RWPE2 (cell line): ENCODE measurements around the gene ERBB4.
A peak's percentile ranks its signal among the peaks of the same experiment; 100 is the strongest.
"Not testable (repeated sequence)": the region's sequence is repeated elsewhere in the genome, so short reads cannot be mapped to it uniquely, and the experiment has no call there.

ENCODE experiments used
- ATAC-seq: fragments of 200-7000 bp; cut with Tn5 transposase; 3 replicates; pipeline ENCODE4 v1.9.1; 2021; ENCODE audit warnings: low read depth
- DNase-seq: peaks from one replicate; pipeline ENCODE4 v3.0.0-alpha.2; 2020; ENCODE audit warnings: low spot score
- H3K27ac ChIP-seq: fragments of 450-650 bp; 2 replicates; pipeline ENCODE4 v1.5.1; 2017; ENCODE audit warnings: mild to moderate bottlenecking; ENCODE audit not compliant: poor library complexity, severe bottlenecking
- H3K27me3 ChIP-seq: fragments of 250-450 bp; sonication (Bioruptor Pico); 2 replicates; pipeline ENCODE4 v1.5.1; 2021; ENCODE audit warnings: mild to moderate bottlenecking, moderate library complexity; ENCODE audit not compliant: insufficient read depth, poor library complexity, severe bottlenecking
- H3K36me3 ChIP-seq: fragments of 250-450 bp; sonication (Bioruptor Pico); 2 replicates; pipeline ENCODE4 v1.5.1; 2020; ENCODE audit warnings: low read depth, mild to moderate bottlenecking, moderate library complexity
- H3K4me1 ChIP-seq: fragments of 250-450 bp; sonication (Bioruptor Pico); 2 replicates; pipeline ENCODE4 v1.5.1; 2021; ENCODE audit warnings: mild to moderate bottlenecking, moderate library complexity; ENCODE audit not compliant: insufficient read depth, poor library complexity, severe bottlenecking
- H3K4me3 ChIP-seq: fragments of 250-450 bp; sonication (Bioruptor Pico); 2 replicates; pipeline ENCODE4 v1.5.1; 2021; ENCODE audit warnings: mild to moderate bottlenecking, moderate library complexity; ENCODE audit not compliant: severe bottlenecking
- H3K9me3 ChIP-seq: fragments of 250-450 bp; sonication (Bioruptor Pico); 2 replicates; pipeline ENCODE4 v1.5.1; 2021; ENCODE audit warnings: mild to moderate bottlenecking, moderate library complexity; ENCODE audit not compliant: severe bottlenecking
- CTCF ChIP-seq: fragments of 450-650 bp; IDR thresholded peaks from one replicate; pipeline ENCODE4 v1.5.1; 2017; ENCODE audit warnings: mild to moderate bottlenecking, moderate library complexity; ENCODE audit not compliant: poor library complexity, severe bottlenecking

Gene ERBB4

GRCh38 chr2:212488611-212489010, 50.0 kb downstream of the ERBB4 start:
- H3K27ac ChIP-seq: no peak overlapping the region
- ATAC-seq (no peak), DNase-seq (no peak)
- no peaks in the 10 kb centered on the region for H3K36me3 ChIP-seq
- no peak for TF ChIP-seq CTCF
- H3K4me3 ChIP-seq: no peak overlapping the region
- no peaks in the 10 kb centered on the region for H3K9me3 ChIP-seq
- H3K4me1 ChIP-seq: no peaks in the 10 kb centered on the region
- H3K27me3 ChIP-seq: no peaks in the 10 kb centered on the region

- no peak for DNase-seq
- Histone ChIP-seq H3K9me3 (no peaks in the 10 kb centered on the region), H3K4me3 (no peak overlapping the region), H3K27me3 (no peaks in the 10 kb centered on the region), H3K36me3 (no peaks in the 10 kb centered on the region), H3K4me1 (no peaks in the 10 kb centered on the region), H3K27ac (no peak overlapping the region)
- 0 out of 3 replicates have a peak, but pooled peaks have one; percentile 27 for ATAC-seq
- no peak for TF ChIP-seq CTCF
These were observed 54.0 kb downstream of the ERBB4 start for GRCh38 chr2:212484563-212485080.

DNA sequence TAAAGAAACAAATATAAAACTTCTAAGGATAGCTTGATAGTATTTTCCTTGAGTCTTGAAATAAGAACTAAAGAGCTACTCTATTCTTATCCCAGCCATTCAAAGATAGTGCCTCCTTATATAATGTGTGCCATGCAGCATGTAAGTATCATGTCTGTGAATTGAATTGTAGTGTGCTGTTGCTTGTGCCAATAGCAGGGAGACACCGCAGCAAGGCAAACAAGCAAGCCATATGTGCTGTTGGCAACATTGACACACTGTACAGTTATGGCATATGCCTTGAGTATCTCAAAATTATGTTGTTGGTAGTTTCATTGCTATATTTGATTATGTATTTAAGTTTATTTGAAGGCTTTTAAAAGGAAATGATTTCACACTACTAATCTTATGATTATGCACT, 58.2 kb downstream of the ERBB4 start:
- no peak for DNase-seq
- no peak for TF ChIP-seq CTCF

GRCh38 chr2:212477571-212477970, 61.0 kb downstream of the ERBB4 start:
- H3K27me3 ChIP-seq: no peaks in the 10 kb centered on the region
- no peak overlapping the region for H3K27ac ChIP-seq
- H3K4me3 ChIP-seq: no peak overlapping the region
- H3K4me1 ChIP-seq: no peaks in the 10 kb centered on the region
- DNase-seq (no peak), ATAC-seq (no peak)
- no peaks in the 10 kb centered on the region for H3K9me3 ChIP-seq
- H3K36me3 ChIP-seq: no peaks in the 10 kb centered on the region
- no peak for TF ChIP-seq CTCF

More for the DNA sequence above, 58.2 kb downstream of the ERBB4 start:
- Histone ChIP-seq H3K9me3 (no peaks in the 10 kb centered on the region), H3K27me3 (no peaks in the 10 kb centered on the region), H3K4me3 (no peak overlapping the region), H3K36me3 (no peaks in the 10 kb centered on the region), H3K27ac (no peak overlapping the region), H3K4me1 (no peaks in the 10 kb centered on the region)
- ATAC-seq: no peak

- Histone ChIP-seq H3K27ac (no peak overlapping the region), H3K9me3 (no peaks in the 10 kb centered on the region), H3K4me1 (no peaks in the 10 kb centered on the region), H3K27me3 (no peaks in the 10 kb centered on the region), H3K4me3 (no peak overlapping the region), H3K36me3 (no peaks in the 10 kb centered on the region)
- DNase-seq (no peak), ATAC-seq (no peak)
- no peak for TF ChIP-seq CTCF
These were observed 65.4 kb downstream of the ERBB4 start for GRCh38 chr2:212473211-212473610.

GRCh38 chr2:212467551-212467950, 71.1 kb downstream of the ERBB4 start:
- H3K27me3 ChIP-seq, ATAC-seq, H3K27ac ChIP-seq, DNase-seq, H3K4me3 ChIP-seq, H3K9me3 ChIP-seq, H3K4me1 ChIP-seq, H3K36me3 ChIP-seq: not testable (repeated sequence)
